ENCODE measurements around the gene LRRC8D.

LRRC8D gene

DNA sequence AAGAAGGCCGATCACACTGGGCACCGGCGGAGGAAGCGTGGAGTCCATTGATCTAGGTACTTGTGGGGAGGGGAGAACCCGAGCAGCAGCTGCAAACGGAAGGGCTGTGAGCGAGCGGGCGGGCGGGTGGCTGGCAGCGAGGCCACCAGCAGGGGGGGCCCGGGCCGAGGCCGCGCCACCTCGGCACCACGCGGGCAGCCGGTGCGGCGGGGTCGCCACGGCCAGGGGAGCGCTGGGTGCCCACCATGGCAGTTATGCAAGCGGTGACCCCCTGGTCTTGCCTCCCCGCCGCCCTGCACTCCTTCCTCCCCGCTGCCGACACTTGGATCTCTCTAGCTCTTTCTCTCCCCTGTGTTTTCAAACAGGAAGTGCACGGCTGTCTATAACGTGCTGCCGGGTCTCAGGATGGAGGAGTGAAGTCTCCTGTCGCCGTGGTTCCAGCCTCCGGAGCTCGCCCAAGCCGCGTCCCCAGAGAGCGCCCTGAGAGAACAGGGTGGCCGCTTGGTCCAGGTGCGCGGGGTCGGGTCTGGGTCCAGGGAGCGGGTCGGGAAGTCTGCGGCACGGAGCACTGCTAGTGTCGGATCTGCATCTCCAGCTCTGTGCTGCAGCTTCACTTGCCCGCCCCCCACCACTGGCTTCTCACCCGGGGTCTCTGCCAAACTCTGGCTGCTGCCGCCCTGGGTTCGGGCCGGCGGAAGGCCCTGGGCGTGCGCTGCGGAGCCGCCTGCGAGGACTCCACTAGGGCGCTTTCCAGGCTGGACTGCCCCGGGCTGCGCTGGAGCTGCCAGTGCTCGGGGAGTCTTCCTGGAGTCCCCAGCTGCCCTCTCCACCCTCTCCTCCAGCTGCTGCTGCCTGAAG lies 22.7 kb downstream of the LRRC8D start:
- peak; percentile 92 for DNase-seq (ENCODE audit: low spot score)
- TF ChIP-seq, protein P1, sequence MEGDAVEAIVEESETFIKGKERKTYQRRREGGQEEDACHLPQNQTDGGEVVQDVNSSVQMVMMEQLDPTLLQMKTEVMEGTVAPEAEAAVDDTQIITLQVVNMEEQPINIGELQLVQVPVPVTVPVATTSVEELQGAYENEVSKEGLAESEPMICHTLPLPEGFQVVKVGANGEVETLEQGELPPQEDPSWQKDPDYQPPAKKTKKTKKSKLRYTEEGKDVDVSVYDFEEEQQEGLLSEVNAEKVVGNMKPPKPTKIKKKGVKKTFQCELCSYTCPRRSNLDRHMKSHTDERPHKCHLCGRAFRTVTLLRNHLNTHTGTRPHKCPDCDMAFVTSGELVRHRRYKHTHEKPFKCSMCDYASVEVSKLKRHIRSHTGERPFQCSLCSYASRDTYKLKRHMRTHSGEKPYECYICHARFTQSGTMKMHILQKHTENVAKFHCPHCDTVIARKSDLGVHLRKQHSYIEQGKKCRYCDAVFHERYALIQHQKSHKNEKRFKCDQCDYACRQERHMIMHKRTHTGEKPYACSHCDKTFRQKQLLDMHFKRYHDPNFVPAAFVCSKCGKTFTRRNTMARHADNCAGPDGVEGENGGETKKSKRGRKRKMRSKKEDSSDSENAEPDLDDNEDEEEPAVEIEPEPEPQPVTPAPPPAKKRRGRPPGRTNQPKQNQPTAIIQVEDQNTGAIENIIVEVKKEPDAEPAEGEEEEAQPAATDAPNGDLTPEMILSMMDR (IDR thresholded peaks at IDR 0.05; ENCODE audit: extremely low read depth, missing control alignments): peak; percentile 81

DNA sequence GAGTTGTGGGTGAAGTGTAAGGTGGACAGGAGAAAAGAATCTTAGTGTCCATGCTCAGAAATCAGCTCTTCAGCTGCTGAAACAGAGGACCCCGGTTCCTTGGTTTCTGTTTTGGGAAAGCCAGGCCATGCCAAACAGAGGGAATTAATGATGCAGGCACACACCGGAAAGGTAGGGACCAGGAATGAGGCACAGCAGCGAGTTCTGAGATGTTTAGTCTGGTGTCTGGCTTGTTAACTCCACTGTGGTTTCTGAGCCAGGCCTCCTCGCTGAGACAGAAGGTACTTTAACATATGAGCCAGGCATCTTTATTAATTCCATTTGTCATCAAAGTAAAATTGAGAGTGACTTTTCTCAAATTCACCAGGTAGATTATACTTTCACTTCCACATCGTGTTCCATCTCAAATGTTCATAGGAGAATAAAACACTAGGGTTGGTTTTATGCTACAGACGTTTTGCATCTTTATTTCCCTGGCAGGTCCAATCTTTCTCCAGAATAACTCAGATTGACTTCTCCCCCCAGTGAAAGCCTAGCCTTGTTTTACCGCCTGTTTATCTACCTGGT lies 23.5 kb downstream of the LRRC8D start:
- peak; percentile 46 for DNase-seq (ENCODE audit: low spot score)
- TF ChIP-seq, protein P1 (IDR thresholded peaks at IDR 0.05; ENCODE audit: extremely low read depth, missing control alignments): no peak

DNA sequence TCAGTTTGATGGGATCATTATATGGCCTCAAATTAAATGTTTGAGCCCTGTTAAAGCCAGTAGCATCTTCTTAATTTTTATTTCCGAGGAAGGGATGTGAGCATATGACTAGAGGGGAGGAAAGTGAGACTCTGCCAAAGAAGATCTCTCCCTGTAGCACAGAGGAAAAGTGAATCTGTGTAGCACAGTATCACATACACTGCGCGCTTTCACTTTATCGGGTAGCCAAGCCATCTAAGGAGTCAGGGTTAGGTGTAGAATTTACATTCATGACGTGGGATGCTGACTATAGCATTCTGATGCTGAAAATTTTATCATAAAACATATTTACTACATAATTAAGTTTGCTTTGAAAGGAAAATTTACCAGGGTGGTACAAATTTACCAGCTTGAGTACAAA lies 24.0 kb downstream of the LRRC8D start:
- TF ChIP-seq, protein P1 (IDR thresholded peaks at IDR 0.05; ENCODE audit: extremely low read depth, missing control alignments): no peak
- no peak for DNase-seq (ENCODE audit: low spot score)

DNA sequence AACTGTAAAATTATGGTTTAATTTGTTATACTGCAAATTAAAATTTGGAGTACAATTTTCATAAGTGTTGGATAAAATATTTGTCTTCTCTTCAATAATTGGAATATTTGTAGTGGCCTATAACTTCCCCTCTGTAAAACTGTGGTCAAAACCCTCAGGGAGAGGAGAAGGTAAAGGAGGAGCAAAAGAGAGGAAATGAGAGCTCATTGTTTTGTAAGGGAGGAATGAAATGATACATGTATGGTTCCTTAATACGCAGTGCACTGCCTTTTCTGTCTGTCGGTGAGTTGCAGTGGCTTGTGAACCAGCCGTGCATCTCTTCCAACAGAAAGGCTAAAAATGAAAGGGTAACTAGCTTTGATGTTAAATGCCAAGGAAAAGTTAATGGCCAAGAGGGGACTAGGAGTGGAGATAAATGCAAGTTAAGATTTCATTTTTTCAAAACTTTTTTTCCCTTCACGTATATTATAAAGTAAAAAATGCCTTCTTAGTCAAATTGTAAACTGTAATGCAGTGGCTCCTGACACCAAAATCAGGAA lies 26.4 kb downstream of the LRRC8D start:
- no peak for DNase-seq (ENCODE audit: low spot score)
- TF ChIP-seq, protein P1 (IDR thresholded peaks at IDR 0.05; ENCODE audit: extremely low read depth, missing control alignments): no peak

DNA sequence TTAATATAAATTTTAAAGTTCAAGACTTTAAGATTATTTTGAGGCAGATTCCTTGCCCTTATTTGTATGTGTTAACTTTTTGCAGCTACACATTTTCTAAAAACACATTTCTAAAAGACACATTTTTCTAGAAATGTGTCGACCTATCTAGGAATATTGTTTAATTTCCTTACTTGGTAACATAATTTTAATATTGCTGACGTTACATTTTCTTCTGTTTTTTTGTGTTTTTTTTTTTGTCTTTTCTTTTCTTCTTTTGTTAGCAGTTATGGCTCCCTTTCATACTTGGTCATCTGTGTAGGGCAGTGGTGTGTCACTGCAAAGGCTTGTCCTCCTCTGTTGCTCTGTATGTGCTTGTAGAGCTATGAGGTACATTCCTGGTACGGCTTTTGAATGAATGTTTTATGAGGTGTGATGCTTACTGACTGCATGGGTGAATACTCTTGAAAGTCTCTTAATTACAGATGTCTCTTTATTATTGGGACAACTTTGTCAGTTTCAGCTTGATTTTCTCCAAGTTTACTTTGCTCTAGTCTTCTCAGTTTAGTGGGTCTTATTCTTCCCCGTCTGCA lies 30.1 kb downstream of the LRRC8D start:
- no peak for DNase-seq (ENCODE audit: low spot score)
- TF ChIP-seq, protein P1 (IDR thresholded peaks at IDR 0.05; ENCODE audit: extremely low read depth, missing control alignments): no peak

DNA sequence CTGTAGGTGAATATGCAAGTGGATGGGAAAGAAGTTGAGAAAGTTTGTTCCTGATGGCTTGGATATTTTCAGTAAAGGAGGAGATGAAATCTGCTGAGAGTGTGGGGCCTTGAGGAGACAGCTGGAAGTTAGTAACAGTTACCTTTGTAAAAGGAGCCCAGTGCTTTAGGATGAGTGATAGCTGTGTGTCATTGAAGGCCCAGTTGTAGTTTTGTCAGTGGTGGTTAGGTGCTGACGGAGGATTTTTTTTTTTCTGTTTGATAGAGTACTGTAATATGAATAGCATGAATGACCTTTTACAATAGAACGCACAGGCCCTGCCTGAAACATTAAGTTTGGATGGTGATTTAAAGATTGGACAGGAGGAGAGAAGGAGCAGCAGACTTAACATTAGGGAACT lies 33.3 kb downstream of the LRRC8D start:
- DNase-seq (ENCODE audit: low spot score): no peak
- TF ChIP-seq, protein P1 (IDR thresholded peaks at IDR 0.05; ENCODE audit: extremely low read depth, missing control alignments): no peak

All from GM20000 (cell line).